NCI-H82 treated with DMSO at 0.1 percent for 48 hours (cell line): ENCODE data around the gene ATF7.

ENCODE experiments used
- DNase-seq: peaks from one replicate; lab custom pipeline; 2025; ENCODE audit not compliant: unreplicated experiment; lab: John Stamatoyannopoulos, UW

Gene ATF7

DNA sequence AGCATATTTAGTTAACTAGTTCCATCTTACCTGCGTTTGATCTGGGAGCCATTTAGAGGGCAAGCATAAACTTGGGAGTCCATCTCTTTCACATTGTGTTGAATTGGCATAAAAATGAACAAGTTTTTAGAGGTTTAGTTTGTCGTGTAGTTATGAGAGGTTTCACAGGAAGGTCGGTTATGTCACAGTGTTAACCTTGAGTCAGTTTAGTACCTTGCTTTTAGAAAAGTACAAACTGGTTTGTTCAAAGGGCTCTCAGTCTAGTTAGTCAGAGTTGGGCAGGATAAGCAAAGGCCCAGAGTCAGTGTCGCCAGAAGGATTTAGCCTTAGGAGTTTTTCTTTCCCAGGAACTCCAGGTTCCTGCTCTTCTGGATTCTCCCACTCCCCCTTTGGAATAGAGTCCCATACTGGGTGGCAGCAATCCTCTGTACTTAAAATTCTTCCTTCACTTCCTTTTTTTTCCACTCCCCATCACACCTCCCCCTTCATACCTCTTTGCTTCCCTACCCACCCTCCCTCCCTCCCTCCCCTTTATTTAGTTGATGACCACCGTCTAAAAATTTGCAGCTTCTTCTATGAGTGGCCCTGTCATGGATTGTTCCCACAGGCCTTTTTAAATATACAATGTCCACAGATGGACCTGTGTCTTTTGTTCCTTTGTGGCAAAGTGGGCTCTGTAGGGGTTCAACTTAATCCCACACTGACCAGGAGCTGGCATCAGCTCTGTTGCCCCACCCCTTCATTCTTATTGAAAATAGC lies 162.2 kb downstream of the ATF7 start:
- DNase-seq = no peak

DNA sequence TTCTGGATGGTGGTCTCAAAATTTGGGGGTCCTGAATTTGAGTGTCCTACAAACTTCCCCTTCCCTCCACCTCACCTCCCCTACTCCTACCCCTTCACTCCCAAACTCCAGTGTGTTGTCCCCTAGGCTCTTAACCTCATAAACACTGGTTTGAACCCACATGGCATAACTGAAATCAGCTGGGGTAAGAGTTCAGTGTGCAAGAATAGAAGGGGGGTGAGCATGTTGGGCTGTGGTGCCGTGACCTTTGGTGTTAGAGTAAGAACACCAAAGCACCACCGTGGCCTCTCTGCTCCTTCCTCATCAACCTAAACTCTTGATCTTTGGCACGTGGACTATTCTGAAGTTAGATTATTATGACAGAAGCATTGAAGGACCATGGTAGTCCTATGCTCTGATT lies 163.2 kb downstream of the ATF7 start:
- DNase-seq = no peak

DNA sequence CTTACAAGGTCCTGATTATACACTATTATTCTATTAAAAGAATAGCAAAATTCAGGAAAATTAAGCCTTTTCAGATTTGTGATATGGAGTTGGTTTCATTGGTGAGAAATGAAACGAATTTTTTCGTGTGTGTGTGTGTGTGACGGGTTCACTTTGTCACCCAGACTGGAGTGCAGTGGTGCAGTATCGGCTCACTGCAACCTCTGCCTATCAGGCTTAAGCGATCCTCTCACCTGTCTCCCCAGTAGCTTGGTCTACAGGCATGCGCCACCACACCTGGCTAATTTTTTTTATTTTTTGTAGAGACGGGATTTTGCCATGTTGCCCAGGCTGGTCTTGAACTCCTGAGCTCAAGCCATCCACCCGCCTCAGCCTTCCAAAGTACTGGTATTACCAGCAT lies 164.6 kb downstream of the ATF7 start:
- no peak for DNase-seq

DNA sequence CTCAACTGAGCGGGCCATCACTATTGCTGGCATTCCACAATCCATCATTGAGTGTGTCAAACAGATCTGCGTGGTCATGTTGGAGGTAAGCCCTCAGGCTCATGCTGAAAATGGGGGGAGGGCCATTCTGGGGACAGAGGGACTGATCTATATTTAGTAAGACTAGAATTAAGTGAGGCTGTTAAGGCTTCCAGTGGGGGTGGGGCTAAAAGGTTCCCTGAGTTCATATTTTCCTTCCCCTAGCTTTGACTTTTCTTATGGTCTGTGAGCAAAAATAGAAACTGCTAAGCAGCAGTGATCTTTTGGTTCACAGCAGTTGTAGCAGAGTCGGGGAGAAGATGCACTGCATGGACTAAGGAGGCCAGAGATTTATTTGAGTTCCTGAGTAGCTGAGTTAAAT lies 165.1 kb downstream of the ATF7 start:
- DNase-seq = no peak

DNA sequence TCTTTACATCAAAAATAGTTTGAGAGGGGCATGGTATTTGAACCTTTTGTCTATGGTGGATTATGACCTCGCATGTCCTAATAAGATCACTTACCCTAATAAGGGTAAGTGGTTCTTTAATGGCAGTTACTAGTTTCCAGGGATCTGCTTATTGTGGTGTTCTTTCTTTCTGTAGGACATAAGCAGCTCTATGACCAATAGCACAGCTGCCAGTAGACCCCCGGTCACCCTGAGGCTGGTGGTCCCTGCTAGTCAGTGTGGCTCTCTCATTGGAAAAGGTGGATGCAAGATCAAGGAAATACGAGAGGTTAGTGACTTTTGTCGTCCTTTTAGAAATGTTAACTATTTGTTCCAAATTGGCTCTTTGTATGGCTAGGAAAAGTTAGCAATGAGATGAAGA lies 167.1 kb downstream of the ATF7 start:
- no peak for DNase-seq
